GM18517 (cell line): Measurements from ENCODE around the gene CDYL.

Experiments used
- ATAC-seq: cut with Tn5 transposase; IDR thresholded peaks from one replicate; pipeline ENCODE4 v1.9.1; 2021; ENCODE audit warnings: mild to moderate bottlenecking, moderate library complexity; ENCODE audit not compliant: unreplicated experiment

CDYL gene

GRCh38 chr6:4802312-4802935 lies 26.2 kb downstream of the CDYL start:
- ATAC-seq, result peak; percentile 83

DNA sequence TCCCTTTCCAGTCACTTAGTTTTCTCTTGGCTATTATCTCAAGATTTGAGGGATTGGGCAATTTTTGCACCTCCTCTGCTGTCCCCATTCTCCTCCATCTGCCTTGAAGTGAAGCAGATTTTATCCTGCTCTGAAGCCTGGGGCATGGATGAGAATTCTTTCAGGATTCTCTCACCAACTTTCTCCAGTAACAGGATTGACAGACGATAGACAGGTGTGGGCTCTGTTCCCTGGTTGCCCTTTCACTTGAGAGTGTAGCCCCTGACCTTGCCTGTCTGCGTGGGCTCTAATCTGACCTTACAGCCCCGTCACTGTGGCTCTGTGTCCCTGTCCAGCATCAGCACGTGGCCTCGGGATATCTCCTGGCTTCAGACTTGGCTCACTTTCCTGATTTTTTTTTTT lies 27.1 kb downstream of the CDYL start:
- no peak for ATAC-seq

- ATAC-seq, result no peak
These were observed 27.9 kb downstream of the CDYL start for GRCh38 chr6:4804095-4804494.

DNA sequence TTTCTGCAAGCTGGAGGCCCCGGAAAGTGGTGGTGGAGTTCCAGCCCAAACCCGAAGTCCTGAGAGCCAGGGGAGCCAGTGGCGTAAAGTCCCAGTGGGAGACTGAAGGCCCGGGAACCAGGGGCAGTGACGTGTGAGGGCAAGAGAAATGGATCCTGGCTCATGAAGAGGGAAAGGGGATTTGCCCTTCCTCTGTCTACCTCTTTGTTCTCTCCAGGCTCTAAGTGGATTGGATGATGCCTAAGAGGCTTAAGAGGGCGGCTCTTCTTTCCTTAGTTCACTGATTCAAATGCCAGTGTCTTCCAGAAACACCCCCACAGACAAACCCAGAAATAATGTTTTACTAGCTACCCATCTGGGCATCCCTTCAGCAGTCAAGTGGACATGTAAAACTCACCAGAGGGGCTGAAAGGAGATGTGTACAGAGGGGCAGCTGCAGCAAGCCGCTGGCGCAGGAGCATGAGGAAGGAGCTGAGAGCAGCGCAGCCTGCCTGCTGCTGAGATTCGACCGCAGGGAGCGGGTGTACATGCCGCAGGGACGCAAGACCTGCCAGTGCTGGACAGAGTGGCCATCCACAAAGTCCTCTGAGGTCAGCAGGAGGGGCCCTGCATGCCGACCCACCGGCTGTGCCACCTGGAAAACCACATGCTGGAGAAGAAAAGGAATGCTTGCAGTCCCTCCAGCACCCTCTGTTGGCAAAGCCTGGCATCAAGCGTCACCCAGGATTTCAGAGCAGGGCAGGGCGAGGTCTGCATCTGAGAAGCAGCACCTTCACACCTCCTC lies 29.5 kb downstream of the CDYL start:
- ATAC-seq, result no peak

DNA sequence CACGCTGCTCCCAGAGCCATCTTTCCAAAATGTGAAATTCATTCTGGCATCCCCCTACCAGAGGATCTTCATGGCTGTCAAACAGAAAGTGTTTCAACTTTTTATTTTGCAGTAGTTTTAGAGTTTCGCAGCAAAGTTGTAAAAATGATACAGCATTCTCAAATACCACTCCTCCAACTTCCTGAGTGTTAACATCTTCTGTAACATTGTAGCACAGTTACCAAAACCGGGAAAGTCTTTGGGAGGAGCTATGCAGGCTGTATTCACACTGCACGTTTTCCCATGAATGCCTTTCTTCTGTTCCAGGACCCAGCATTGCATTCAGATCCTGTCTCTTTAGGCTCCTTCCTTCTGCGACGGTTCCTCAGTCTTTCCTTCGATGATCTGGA lies 30.1 kb downstream of the CDYL start:
- ATAC-seq, result no peak

DNA sequence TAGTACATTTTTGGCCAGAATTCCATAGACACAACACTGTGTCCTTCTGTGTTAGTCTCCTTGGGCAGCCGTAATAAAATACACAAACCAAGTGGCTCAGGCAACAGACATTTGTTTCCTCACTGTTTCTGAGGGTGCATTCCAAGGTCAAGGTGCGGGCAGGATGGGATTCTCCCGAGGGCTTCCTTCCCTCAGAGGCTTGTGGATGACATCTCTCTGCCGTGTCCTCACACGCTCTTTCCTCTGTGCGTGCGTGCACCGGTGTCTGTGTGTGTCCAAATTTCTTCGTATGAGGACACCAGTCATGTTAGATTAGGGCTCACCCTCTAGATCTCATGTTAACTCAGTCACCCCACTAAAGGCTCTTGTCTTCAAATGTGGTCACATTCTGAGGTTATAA lies 30.6 kb downstream of the CDYL start:
- no peak for ATAC-seq

DNA sequence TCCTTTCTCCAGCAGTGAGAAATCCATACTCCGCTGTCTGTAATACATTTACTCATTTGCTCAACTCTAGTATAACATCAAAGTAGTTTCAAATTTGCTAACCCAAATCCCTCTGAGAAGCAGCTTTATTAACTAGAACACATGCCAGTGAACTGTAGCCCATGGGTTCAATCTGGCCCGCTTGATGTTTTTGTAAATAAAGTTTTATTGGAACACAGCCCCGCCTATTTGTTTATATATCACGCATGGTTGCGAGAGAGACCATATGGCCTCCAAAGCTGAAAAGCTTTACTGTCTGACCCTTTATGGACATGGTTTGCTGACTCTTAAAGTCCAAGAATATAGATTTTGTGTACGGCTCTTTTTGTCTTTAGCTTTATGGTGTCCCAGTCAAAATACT lies 32.2 kb downstream of the CDYL start:
- ATAC-seq, result no peak

- ATAC-seq, result no peak
These were observed 34.1 kb downstream of the CDYL start for GRCh38 chr6:4809999-4810918.

DNA sequence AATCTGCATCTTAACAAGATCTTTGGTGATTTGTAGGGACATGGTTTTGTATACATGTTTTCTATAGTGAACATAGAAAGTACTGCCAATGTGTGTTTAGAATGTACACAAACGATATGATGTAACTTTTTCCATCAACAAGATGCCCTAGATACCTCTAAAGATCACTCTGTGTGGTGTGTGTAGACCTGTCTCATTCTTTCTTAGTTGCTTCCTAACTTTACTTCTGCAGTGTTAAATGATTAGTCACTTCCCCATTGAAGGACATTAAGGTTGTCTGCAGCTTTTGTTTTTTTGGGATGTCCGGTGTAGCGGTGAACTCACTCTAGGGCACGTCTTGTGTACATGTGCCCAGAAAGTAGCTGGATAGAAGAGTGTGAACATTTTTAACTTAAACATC lies 35.9 kb downstream of the CDYL start:
- ATAC-seq, result no peak

- no peak for ATAC-seq
These were observed 36.9 kb downstream of the CDYL start for GRCh38 chr6:4813055-4813454.

GRCh38 chr6:4814212-4814611 lies 38.0 kb downstream of the CDYL start:
- no peak for ATAC-seq

DNA sequence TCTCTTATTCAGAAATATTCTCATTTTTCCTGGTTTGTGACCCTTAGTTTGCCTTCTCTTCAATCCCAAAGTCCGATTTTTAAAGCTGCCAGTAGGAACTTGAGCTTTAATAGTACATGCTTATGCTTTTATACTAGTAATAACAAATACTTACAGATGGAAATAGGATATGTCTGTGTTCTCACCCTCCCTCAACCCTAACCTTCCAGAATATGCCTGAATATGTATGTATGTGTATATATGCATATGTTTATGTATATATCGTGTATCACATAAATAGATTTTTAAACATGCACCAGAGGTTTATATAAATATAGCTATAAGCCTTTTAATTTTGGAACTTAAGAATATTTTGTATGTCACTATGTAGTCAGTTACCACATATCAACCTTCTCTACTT lies 38.8 kb downstream of the CDYL start:
- ATAC-seq, result no peak

- ATAC-seq, result no peak
These were observed 39.4 kb downstream of the CDYL start for GRCh38 chr6:4815584-4815983.

GRCh38 chr6:4816904-4817303 lies 40.7 kb downstream of the CDYL start:
- ATAC-seq, result no peak

GRCh38 chr6:4817551-4817950 lies 41.3 kb downstream of the CDYL start:
- no peak for ATAC-seq

GRCh38 chr6:4818272-4818938 lies 42.2 kb downstream of the CDYL start:
- ATAC-seq, result no peak

DNA sequence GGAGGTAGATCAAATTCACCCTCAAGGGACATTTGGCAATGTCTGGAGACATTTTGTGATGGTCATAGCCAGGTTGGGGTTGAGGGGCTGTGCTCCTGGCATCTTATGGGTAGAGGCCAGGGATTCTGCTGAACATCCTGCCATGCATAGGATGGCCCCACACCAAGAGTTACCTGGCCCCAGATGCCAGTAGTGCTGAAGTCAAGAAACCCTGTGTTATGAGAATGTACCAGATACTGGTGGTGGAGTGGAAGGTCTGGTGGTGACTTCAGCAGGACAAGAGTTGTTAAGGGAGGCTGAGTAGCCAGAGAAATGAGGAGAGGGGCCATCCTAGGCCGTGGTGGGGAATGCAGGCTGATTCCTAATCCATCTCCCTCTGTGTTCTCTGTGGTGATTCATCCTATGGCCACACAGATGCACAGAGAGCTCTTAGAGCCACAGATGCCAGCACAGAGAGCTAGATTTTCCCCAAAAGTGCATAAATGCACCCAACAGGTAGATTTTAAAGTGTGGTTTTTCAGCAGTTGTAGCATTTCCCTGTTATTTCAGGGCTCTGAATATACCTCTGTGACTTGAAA lies 43.6 kb downstream of the CDYL start:
- ATAC-seq, result no peak

GRCh38 chr6:4820704-4821276 lies 44.6 kb downstream of the CDYL start:
- no peak for ATAC-seq

DNA sequence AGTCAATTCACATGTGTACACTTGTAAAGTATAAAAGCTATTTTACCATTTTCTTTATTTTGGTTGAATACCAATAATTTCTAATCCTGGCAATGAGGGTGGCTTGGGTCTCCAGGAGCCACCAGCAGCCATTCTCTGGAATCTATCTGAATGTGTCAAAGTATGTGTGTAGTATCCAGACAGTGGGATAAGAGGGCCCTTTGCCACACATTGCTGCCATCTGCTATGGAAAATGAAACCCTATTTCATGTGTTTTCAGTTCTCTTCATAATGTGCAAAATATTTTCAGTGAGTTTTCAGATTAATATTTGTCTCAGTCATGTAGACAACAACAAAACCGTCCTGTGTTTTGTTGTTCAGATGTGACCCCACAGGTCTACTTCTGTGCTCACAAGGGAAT lies 46.3 kb downstream of the CDYL start:
- ATAC-seq, result no peak

GRCh38 chr6:4828187-4828698 lies 52.0 kb downstream of the CDYL start:
- ATAC-seq, result no peak
